ENCODE data around the gene CCDC192. TPM values are rescaled to one million over a fixed set of nuclear protein-coding genes. Genes with fewer than 3 reads are reported as not detected.
A peak's percentile ranks its signal among the peaks of the same experiment; 100 is the strongest.

Gene CCDC192
- total RNA-seq, 1 donor from 2014 or later: not detected

DNA sequence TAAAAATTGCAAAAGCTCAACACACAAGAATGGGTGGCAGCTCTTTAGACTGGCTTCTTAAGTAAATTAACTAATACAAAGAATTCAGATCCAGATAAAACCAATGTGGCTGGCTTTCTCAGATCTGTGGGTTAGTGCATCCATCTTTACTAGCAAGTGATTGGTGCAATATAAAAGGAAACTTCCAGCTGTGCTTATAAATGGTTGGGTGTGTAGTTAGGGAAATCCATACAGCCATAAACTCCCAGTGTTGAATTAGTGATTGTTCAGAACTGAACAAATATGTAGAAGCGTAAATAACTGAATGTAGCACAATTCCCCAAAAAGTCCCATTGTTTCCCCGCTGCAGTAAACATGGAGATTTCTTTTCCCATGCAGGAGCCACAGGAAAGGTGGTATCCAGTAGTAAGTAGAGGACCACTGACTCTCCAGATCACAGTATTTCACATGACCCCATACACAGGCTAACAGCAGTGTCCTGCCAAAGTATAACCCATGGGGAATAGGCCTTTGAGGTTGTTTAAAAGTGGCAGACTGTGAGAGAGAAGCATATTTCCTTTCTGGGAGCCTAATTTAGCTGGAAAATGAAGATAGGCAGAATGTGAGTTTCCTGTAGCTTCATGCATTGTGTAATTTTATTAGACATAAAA, 207.2 kb downstream of the CCDC192 start:
- Histone ChIP-seq H3K27me3 (no peaks in the 10 kb centered on the region), H3K27ac (no peak overlapping the region), H3K4me3 (no peak overlapping the region), H3K36me3 (no peaks in the 10 kb centered on the region), H3K9me3 (no peaks in the 10 kb centered on the region), H3K4me1 (no peaks in the 10 kb centered on the region)
- DNase-seq: no peak
- intact Hi-C loops (cut with DNase I): no loop called here
- TF ChIP-seq, protein P1, sequence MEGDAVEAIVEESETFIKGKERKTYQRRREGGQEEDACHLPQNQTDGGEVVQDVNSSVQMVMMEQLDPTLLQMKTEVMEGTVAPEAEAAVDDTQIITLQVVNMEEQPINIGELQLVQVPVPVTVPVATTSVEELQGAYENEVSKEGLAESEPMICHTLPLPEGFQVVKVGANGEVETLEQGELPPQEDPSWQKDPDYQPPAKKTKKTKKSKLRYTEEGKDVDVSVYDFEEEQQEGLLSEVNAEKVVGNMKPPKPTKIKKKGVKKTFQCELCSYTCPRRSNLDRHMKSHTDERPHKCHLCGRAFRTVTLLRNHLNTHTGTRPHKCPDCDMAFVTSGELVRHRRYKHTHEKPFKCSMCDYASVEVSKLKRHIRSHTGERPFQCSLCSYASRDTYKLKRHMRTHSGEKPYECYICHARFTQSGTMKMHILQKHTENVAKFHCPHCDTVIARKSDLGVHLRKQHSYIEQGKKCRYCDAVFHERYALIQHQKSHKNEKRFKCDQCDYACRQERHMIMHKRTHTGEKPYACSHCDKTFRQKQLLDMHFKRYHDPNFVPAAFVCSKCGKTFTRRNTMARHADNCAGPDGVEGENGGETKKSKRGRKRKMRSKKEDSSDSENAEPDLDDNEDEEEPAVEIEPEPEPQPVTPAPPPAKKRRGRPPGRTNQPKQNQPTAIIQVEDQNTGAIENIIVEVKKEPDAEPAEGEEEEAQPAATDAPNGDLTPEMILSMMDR (IDR thresholded peaks at IDR 0.05): no peak
- no peak for ATAC-seq

DNA sequence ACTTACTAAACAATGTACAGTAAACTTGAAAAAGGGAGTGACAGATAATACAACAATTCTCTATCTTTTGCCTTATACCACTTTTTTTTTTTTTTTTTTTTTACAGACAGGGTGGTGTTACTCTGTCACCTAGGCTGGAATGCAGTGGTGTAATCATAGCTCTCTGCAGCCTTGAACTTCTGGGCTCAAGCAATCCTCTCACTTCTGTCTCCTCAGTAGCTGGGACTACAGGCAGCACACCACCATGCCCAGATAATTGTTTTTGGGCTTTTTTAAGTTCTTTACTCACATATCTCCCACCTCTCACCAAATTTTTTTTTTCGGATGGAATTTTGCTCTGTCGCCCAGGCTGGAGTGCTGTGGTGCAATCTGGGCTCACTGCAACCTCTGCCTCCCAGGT, 208.4 kb downstream of the CCDC192 start:
- ATAC-seq (no peak), DNase-seq (no peak)
- H3K4me3 ChIP-seq: no peak overlapping the region
- H3K36me3 ChIP-seq: no peaks in the 10 kb centered on the region
- no peaks in the 10 kb centered on the region for H3K27me3 ChIP-seq
- TF ChIP-seq, protein P1 (IDR thresholded peaks at IDR 0.05): no peak
- intact Hi-C loops (cut with DNase I): no loop called here
- H3K9me3 ChIP-seq: no peaks in the 10 kb centered on the region
- no peaks in the 10 kb centered on the region for H3K4me1 ChIP-seq
- H3K27ac ChIP-seq: no peak overlapping the region

DNA sequence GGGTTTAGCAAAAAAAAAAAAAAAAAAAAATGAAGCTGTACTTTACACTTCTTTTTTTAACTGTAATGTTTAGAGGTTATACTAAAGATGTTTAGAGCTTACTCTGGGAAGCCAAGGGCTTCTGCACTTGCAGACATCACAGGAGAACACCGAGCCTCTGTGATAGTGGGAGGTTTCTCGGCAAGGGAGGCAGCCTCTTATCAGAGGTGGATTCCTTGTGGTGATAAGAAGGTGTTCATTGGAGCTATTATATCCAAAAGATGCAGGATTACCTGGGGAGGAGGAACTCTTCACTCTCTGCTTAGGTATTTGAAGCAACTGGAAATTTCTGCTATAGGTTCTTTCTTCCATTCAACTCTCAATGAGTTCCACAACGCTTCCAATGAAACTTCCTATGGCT, 209.2 kb downstream of the CCDC192 start:
- H3K9me3 ChIP-seq: no peaks in the 10 kb centered on the region
- no peak for ATAC-seq
- no peaks in the 10 kb centered on the region for H3K36me3 ChIP-seq
- DNase-seq: no peak
- TF ChIP-seq, protein P1 (IDR thresholded peaks at IDR 0.05): no peak
- H3K27ac ChIP-seq: no peak overlapping the region
- no peak overlapping the region for H3K4me3 ChIP-seq
- H3K27me3 ChIP-seq: no peaks in the 10 kb centered on the region
- intact Hi-C loops (cut with DNase I): no loop called here
- peaks cover 5% of the 10 kb centered on the region for H3K4me1 ChIP-seq

DNA sequence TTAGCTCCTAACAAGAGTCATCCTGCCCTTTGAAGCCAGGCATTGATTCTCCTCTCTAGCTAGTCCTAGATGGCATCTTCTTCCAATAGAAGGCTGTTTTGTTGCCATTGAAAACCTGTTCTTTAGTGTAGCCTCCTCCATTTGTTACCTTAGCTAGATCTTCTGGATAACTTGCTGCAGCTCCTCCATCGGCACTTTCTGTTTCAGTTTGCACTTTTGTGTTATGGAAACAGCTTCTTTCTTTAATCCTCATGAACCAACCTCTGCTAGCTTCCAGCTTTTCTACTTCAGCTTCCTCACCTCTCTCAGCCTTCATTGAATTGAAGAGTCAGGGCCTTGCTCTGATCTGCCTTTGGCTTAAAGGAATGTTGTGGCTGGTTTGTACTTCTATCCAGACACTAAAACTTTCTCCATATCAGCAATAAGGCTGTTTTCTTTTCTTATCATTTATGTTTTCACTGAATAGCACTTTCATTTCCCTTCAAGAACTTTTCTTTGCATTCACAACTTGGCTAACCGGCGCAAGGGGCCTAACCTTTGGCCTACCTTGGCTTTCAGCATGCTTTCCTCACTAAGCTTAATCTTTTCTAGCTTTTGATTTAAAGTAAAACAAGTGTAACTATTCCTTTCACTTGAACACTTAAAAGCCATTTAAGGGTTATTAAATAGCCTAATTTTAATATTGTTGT, 213.8 kb downstream of the CCDC192 start:
- intact Hi-C loops (cut with DNase I): no loop called here
- no peaks in the 10 kb centered on the region for H3K36me3 ChIP-seq
- TF ChIP-seq, protein P1 (IDR thresholded peaks at IDR 0.05): no peak
- H3K4me3 ChIP-seq: no peak overlapping the region
- peaks cover 9% of the 10 kb centered on the region for H3K4me1 ChIP-seq
- H3K27ac ChIP-seq: peak overlapping the region; percentile 11
- H3K9me3 ChIP-seq: no peaks in the 10 kb centered on the region
- DNase-seq (no peak), ATAC-seq (no peak)
- H3K27me3 ChIP-seq: no peaks in the 10 kb centered on the region

DNA sequence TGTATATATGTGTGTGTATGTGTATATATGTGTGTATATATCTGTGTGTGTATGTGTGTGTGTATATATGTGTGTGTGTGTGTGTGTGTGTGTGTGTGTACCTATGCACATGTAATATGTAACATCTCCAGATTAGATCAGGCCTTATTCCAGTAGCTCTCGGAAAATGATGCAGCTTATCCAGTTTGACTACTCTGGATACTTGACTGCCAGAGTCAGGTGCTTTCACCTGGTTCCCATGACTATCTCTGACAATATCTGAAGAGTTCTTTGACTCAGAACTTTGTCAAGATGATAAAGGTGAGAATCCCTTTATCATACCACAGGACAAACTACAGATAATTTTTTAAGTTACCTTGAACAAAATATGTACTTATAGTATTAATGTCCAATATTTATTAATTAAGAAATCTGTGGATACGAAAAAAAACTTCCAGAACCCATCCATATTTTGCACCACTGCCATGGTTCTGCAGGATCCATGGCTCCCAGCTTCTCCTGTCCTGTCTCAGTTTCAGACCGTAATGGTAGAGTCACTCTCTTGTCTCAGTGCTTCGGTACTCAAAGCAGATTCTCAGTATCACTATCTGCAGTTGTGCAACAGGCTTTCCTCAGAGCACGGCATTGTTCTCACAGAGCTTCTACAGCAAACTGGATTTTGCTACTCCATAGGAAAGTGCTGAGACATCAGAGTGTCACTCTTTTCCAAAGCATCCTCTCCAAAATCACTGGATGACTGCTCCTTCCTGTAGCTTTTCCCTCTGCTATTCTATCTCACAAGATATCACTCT, 216.0 kb downstream of the CCDC192 start:
- intact Hi-C loops (cut with DNase I): no loop called here
- TF ChIP-seq, protein P1 (IDR thresholded peaks at IDR 0.05): no peak
- DNase-seq (no peak), ATAC-seq (no peak)
- Histone ChIP-seq H3K27me3 (no peaks in the 10 kb centered on the region), H3K4me3 (no peak overlapping the region), H3K36me3 (no peaks in the 10 kb centered on the region), H3K9me3 (no peaks in the 10 kb centered on the region), H3K27ac (no peak overlapping the region), H3K4me1 (peaks cover 9% of the 10 kb centered on the region)

Data from upper lobe of right lung (tissue), 1 donor.